Measurements from ENCODE around the gene TRAF4.

GRCh38 chr17:28711723-28712031 is 32.1 kb upstream of the TRAF4 start, which contains the start of gene PROCA1:
- no peak for TF ChIP-seq GATA2 (IDR thresholded peaks at IDR 0.05; ENCODE audit: low read depth, low read length)
- no peak for TF ChIP-seq GATA3 (IDR thresholded peaks at IDR 0.05; ENCODE audit: low read depth, low read length)
